ENCODE measurements around the gene HSPA6. TPM values are rescaled to one million over a fixed set of nuclear protein-coding genes. Genes with fewer than 3 reads are reported as not detected.

The HSPA6 gene
- total RNA-seq, 1 experiment from 2014 or later = not detected

- TF ChIP-seq CTCF (IDR thresholded peaks at IDR 0.05 in 2 of 3, conservative IDR thresholded peaks at IDR 0.05 in 1 of 3; ENCODE audit: borderline replicate concordance in 1 of 3, insufficient read depth in 1 of 3, low read depth in 2 of 3, low read length in 2 of 3) = no peak
- TF ChIP-seq EGR1 (IDR thresholded peaks at IDR 0.05; ENCODE audit: low read depth) = no peak
- TF ChIP-seq YY1 (IDR thresholded peaks at IDR 0.05; ENCODE audit: extremely low read depth, insufficient replicate concordance, low read depth, low read length) = no peak
These were observed 30.1 kb upstream of the HSPA6 start (continued) for GRCh38 chr1:161494091-161494735.

DNA sequence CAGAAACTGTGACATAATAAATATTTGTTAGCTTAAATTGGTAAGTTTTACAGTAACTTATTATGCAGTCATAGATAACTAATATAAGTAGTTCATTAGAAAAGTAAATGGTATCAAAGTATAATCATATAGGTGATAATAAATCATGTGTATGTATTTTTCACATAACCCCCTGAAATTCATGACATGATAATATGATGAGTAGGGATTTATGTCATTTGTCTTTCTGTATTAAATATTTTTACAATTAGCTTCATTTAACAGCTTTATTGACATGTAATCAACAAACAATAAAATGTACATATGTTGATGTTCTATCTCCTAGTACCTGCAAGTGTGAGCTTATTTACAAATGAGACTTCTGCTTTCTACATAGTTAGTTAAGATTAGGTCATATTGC is 28.9 kb upstream of the HSPA6 start:
- Histone ChIP-seq H3K27me3 (ENCODE audit: insufficient read depth, low read length) (no peaks in the 10 kb centered on the region), H2AFZ (ENCODE audit: low read depth, low read length, poor library complexity, severe bottlenecking) (no peak overlapping the region), H3K79me2 (ENCODE audit: insufficient read depth, low read length) (no peaks in the 10 kb centered on the region), H3K4me1 (ENCODE audit: control insufficient read depth in 1 of 2, insufficient read depth in 2 of 2, low read length in 2 of 2) (no peaks in the 10 kb centered on the region), H3K4me2 (ENCODE audit: low read length) (no peak overlapping the region), H3K9me2 (ENCODE audit: insufficient read depth) (no peaks in the 10 kb centered on the region), H3K9ac (ENCODE audit: low read length) (no peak overlapping the region), H3K4me3 (replicated peaks in 1 of 2; ENCODE audit: low read depth in 1 of 2, low read length in 2 of 2) (no peak overlapping the region), H3K36me3 (ENCODE audit: control insufficient read depth in 1 of 2, insufficient read depth in 2 of 2, low read length in 2 of 2) (no peaks in the 10 kb centered on the region), H3K9me3 (ENCODE audit: control insufficient read depth in 1 of 2, insufficient read depth in 1 of 2, low read depth in 1 of 2, low read length in 2 of 2) (no peaks in the 10 kb centered on the region), H3K27ac (ENCODE audit: low read depth, low read length) (no peak overlapping the region), H4K20me1 (ENCODE audit: insufficient read depth) (no peaks in the 10 kb centered on the region)
- TF ChIP-seq EGR1 (IDR thresholded peaks at IDR 0.05; ENCODE audit: low read depth) (no peak), EZH2phosphoT487 (IDR thresholded peaks at IDR 0.05; ENCODE audit: borderline replicate concordance) (no peak), ELF1 (IDR thresholded peaks at IDR 0.05; ENCODE audit: borderline replicate concordance, low read depth) (no peak), POLR2A (IDR thresholded peaks at IDR 0.05; ENCODE audit: borderline replicate concordance, extremely low read depth, insufficient read depth, insufficient read length) (no peak), SP1 (IDR thresholded peaks at IDR 0.05; ENCODE audit: low read depth) (no peak), ZFX (IDR thresholded peaks at IDR 0.05) (no peak), FOSL1 (IDR thresholded peaks at IDR 0.05; ENCODE audit: low read depth) (no peak), CTCF (IDR thresholded peaks at IDR 0.05 in 2 of 3, conservative IDR thresholded peaks at IDR 0.05 in 1 of 3; ENCODE audit: borderline replicate concordance in 1 of 3, insufficient read depth in 1 of 3, low read depth in 2 of 3, low read length in 2 of 3) (no peak), POLR2AphosphoS5 (IDR thresholded peaks at IDR 0.05; ENCODE audit: low read depth, low read length) (no peak), TCF7L2 (IDR thresholded peaks at IDR 0.05; ENCODE audit: borderline replicate concordance, extremely low read depth, insufficient read depth, insufficient read length) (no peak), ZNF274 (IDR thresholded peaks at IDR 0.05; ENCODE audit: low read depth, low read length) (no peak), YY1 (IDR thresholded peaks at IDR 0.05; ENCODE audit: extremely low read depth, insufficient replicate concordance, low read depth, low read length) (no peak), EZH2 (IDR thresholded peaks at IDR 0.05) (no peak)
- CTCF ChIA-PET = interaction anchor here (1.1 kb wide), 1 partner anchor 11 kb away, joined by 7 read pairs; no protein-coding TSS in a partner anchor
- DNase-seq (ENCODE audit: low read depth, low spot score) (no peak), ATAC-seq (no peak)
- BruUV-seq (replicated peaks) = no TSS peak
- intact Hi-C loops (cut with micrococcal nuclease) = no loop called here
- RAD21 ChIA-PET (ENCODE audit: low non-redundant PET in 1 of 2, low total read pairs in 2 of 2, uncharacterized antibody in 2 of 2, unreplicated experiment in 2 of 2) = no interaction called here
- POLR2A ChIA-PET = no interaction called here

Data from HCT116 (cell line).